Measurements from ENCODE around the gene ABCB4. TPM values are rescaled to one million over a fixed set of nuclear protein-coding genes. Genes with fewer than 3 reads are reported as not detected.

Gene ABCB4
- polyA plus RNA-seq, 1 donor (not counting 4 experiments of a cell fraction or from before 2014, with no cell fraction given) = not detected

GRCh38 chr7:87414794-87415188 lies 60.7 kb downstream of the ABCB4 start:
- no peaks in the 10 kb centered on the region for H3K36me3 ChIP-seq (ENCODE audit: control insufficient read depth in 2 of 2, extremely low read depth in 1 of 2, insufficient read depth in 2 of 2, low read length in 2 of 2)
- FAIRE-seq (no peak), DNase-seq (ENCODE audit: low read depth, low spot score) (no peak)
- no peaks in the 10 kb centered on the region for H3K9me1 ChIP-seq (ENCODE audit: control insufficient read depth, extremely low read depth, insufficient read depth, low read length)
- no peaks in the 10 kb centered on the region for H3K27me3 ChIP-seq (ENCODE audit: control insufficient read depth, extremely low read depth, insufficient read depth, low read length)
- TF ChIP-seq CTCF (optimal IDR thresholded peaks at IDR 0.05 in 1 of 3, IDR thresholded peaks at IDR 0.05 in 1 of 3, conservative IDR thresholded peaks at IDR 0.05 in 1 of 3; ENCODE audit: extremely low read depth in 1 of 3, insufficient read depth in 2 of 3, low read length in 3 of 3) = no peak
- no peaks in the 10 kb centered on the region for H3K9me3 ChIP-seq (ENCODE audit: control insufficient read depth, low read depth, low read length)
- H3K9ac ChIP-seq (ENCODE audit: control insufficient read depth, extremely low read depth, insufficient read depth, low read length) = no peak overlapping the region
- no peaks in the 10 kb centered on the region for H3K79me2 ChIP-seq (ENCODE audit: control insufficient read depth, insufficient read depth, low read length)
- no peak overlapping the region for H3K4me3 ChIP-seq (ENCODE audit: control insufficient read depth in 2 of 3, extremely low read depth in 1 of 3, insufficient read depth in 2 of 3, low read depth in 1 of 3, low read length in 3 of 3)
- no peak overlapping the region for H3K27ac ChIP-seq (ENCODE audit: control insufficient read depth, insufficient read depth, low read length)
- no peak overlapping the region for H3K4me2 ChIP-seq (ENCODE audit: control insufficient read depth, extremely low read depth, insufficient read depth, low read depth, low read length)
- no peaks in the 10 kb centered on the region for H4K20me1 ChIP-seq (ENCODE audit: control insufficient read depth, extremely low read depth, insufficient read depth, low read length)
- dilution Hi-C loops (cut with MboI; ENCODE audit: extremely low pct_ligation_motif_present, low sequenced_read_pairs) = no loop called here
- no peak overlapping the region for H2AFZ ChIP-seq (ENCODE audit: control insufficient read depth, low read length)
- peaks cover 8% of the 10 kb centered on the region for H3K4me1 ChIP-seq (ENCODE audit: control insufficient read depth, extremely low read depth, insufficient read depth, low read length)

DNA sequence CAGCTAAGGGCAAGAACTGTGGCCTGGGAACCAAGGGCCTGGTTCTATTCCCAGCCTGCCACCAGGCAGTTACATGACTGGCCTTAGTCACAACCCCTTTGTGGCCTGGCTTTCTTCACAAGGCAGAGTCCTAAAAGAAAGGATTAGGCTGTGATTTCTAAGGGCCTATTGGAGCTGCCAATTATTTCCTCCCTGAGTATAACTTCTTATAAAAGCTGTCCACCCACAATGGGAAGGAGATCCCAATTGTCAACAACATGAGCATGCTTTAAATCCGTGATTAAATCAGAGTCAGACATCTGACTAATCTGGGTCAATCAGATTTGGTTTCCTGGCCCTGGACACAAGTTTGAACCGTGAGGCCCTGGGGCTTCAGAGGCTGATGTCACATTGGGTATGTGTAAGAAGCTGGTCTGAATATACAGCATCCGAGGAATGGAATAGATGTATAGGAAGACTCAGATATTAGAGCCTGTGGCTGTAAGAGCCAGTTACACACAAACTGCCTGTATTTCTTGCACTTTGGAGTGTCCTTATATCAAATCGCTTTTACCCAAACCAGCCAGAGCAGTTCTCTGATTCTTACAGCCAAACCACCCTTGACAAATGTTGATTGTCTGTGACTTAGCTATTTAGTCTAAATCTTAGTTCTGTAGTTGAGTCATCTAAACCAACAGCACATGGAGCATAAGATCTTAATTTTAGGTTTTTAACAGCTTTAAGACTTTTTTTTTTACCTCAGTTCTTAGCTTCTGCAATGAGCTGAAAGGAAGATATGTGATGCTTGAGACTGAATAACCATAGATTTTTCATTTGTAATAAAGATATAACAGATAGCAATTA lies 61.3 kb downstream of the ABCB4 start:
- Histone ChIP-seq H3K36me3 (ENCODE audit: control insufficient read depth in 2 of 2, extremely low read depth in 1 of 2, insufficient read depth in 2 of 2, low read length in 2 of 2) (no peaks in the 10 kb centered on the region), H3K4me1 (ENCODE audit: control insufficient read depth, extremely low read depth, insufficient read depth, low read length) (peaks cover 8% of the 10 kb centered on the region), H2AFZ (ENCODE audit: control insufficient read depth, low read length) (peak overlapping the region; percentile 12), H3K4me2 (ENCODE audit: control insufficient read depth, extremely low read depth, insufficient read depth, low read depth, low read length) (no peak overlapping the region), H3K27me3 (ENCODE audit: control insufficient read depth, extremely low read depth, insufficient read depth, low read length) (no peaks in the 10 kb centered on the region), H3K9me1 (ENCODE audit: control insufficient read depth, extremely low read depth, insufficient read depth, low read length) (no peaks in the 10 kb centered on the region), H3K27ac (ENCODE audit: control insufficient read depth, insufficient read depth, low read length) (no peak overlapping the region), H3K79me2 (ENCODE audit: control insufficient read depth, insufficient read depth, low read length) (no peaks in the 10 kb centered on the region), H3K9me3 (ENCODE audit: control insufficient read depth, low read depth, low read length) (no peaks in the 10 kb centered on the region), H3K9ac (ENCODE audit: control insufficient read depth, extremely low read depth, insufficient read depth, low read length) (no peak overlapping the region), H4K20me1 (ENCODE audit: control insufficient read depth, extremely low read depth, insufficient read depth, low read length) (no peaks in the 10 kb centered on the region), H3K4me3 (ENCODE audit: control insufficient read depth in 2 of 3, extremely low read depth in 1 of 3, insufficient read depth in 2 of 3, low read depth in 1 of 3, low read length in 3 of 3) (no peak overlapping the region)
- FAIRE-seq (peak; percentile 13), DNase-seq (ENCODE audit: low read depth, low spot score) (peak; percentile 28)
- dilution Hi-C loops (cut with MboI; ENCODE audit: extremely low pct_ligation_motif_present, low sequenced_read_pairs) = no loop called here
- no peak for TF ChIP-seq CTCF (optimal IDR thresholded peaks at IDR 0.05 in 1 of 3, IDR thresholded peaks at IDR 0.05 in 1 of 3, conservative IDR thresholded peaks at IDR 0.05 in 1 of 3; ENCODE audit: extremely low read depth in 1 of 3, insufficient read depth in 2 of 3, low read length in 3 of 3)
- TF ChIP-seq EZH2 (IDR thresholded peaks at IDR 0.05; ENCODE audit: low read length) = no peak

Data from keratinocyte (primary cell).